ENCODE results near the gene NEMF.
"Not testable (repeated sequence)": the region's sequence is repeated elsewhere in the genome, so short reads cannot be mapped to it uniquely, and the experiment has no call there.

Gene NEMF, protein sequence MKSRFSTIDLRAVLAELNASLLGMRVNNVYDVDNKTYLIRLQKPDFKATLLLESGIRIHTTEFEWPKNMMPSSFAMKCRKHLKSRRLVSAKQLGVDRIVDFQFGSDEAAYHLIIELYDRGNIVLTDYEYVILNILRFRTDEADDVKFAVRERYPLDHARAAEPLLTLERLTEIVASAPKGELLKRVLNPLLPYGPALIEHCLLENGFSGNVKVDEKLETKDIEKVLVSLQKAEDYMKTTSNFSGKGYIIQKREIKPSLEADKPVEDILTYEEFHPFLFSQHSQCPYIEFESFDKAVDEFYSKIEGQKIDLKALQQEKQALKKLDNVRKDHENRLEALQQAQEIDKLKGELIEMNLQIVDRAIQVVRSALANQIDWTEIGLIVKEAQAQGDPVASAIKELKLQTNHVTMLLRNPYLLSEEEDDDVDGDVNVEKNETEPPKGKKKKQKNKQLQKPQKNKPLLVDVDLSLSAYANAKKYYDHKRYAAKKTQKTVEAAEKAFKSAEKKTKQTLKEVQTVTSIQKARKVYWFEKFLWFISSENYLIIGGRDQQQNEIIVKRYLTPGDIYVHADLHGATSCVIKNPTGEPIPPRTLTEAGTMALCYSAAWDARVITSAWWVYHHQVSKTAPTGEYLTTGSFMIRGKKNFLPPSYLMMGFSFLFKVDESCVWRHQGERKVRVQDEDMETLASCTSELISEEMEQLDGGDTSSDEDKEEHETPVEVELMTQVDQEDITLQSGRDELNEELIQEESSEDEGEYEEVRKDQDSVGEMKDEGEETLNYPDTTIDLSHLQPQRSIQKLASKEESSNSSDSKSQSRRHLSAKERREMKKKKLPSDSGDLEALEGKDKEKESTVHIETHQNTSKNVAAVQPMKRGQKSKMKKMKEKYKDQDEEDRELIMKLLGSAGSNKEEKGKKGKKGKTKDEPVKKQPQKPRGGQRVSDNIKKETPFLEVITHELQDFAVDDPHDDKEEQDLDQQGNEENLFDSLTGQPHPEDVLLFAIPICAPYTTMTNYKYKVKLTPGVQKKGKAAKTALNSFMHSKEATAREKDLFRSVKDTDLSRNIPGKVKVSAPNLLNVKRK

DNA sequence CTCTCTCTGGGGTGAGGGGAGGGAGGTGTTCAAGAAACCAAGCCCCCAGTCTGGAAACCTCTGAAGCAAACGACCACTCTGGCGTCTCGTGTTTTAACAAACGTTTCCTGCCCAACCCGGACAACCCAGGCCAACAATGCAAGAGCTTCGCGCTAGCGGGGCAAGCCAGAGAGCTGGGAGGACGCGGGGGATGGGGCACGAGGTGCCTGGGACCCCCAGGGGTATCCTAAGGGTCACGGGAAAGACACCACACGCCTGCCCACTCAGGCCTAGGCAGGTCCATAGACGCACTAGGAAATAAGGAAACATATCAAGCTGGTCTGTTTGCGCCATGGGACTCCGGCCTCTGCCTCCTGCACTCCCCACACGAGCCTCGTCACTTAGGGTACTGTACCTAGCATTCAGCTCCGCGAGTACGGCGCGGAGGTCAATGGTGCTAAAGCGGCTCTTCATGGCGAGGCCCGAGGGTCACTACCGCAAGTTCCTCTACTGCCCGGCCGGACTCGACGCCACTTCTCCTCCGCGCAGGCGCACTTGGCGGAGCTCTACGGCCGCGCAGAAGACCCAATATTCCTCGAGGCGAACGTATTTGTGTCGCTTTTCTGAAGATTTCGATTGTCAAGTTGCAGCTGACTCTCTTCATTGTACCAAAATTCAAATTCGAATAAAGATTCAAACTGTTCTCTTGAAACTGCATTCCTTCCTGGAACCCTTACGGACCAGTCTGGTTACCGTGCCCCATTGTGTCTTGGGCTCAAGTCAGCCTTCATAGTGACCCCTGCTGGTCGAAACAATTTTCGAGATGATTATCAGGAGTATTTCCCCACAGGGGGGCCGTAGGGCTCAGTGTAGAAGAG is at the start of gene NEMF:
Gene NEMF (minus strand): TSS at position 488 of the 857 bp plus-strand sequence. CDS start 35 bp downstream, at position 453.
- DNase-seq (ENCODE audit: extremely low read depth in 1 of 2, low read depth in 1 of 2) = peak in 1 of 2 donors; percentile 58

DNA sequence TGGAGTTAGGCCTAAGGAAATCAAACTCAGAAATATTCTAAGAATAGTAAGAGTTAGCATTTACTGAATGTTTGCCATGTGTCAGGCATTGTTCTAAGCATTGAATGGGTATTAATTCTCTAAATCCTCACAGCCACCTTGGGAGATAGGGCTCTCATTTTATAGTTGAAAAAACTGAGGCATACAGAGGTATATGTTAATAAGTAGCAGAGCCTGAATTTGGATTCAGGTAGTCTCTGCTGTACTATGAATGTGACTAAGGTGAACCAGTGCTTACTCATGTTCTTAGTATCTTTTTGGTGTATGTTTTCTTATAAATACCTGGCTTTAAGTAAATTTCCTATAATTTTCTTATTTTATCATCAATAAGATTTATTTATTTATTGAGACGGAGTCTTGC is 48.4 kb upstream of the NEMF start:
- DNase-seq (ENCODE audit: extremely low read depth in 1 of 2, low read depth in 1 of 2) = no peak

DNA sequence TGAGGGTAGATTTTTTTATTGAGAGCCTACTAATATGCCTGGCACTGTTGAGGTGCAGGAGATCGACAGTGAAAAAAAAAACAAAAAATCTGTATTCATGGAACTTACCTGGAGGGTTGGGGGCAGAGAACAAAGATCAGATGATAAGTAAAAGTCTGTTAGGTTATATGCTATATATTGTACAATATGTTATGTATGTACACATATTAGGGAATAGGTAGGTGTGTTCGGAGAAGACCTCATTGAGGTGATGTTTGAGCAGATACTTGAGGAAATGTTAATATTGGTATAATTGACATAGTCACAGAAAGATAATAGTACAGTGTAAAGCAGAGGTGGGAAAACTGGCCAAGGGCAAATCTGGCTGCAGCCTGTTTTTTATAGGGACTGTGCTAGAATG is 45.9 kb upstream of the NEMF start:
- DNase-seq (ENCODE audit: extremely low read depth in 1 of 2, low read depth in 1 of 2) = no peak

DNA sequence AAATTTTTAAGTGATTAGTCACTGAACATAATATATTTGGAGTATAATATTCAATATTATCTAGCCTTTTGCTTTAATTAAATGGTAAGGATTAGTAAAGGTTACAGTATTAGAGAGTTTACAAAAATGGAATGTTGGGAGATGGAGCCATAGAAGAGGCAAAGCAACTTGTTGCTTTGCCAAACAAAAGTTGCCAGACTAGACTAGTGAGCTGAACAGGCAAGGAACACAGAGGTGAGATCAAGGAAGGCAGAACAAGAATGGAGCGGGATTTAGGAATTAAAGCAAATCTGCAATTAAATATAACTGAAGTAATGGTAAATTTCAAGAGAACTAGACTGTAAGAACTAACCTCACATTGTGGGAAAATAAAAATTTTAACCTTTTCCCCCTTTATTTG is 45.4 kb upstream of the NEMF start:
- no peak for DNase-seq (ENCODE audit: extremely low read depth in 1 of 2, low read depth in 1 of 2)

DNA sequence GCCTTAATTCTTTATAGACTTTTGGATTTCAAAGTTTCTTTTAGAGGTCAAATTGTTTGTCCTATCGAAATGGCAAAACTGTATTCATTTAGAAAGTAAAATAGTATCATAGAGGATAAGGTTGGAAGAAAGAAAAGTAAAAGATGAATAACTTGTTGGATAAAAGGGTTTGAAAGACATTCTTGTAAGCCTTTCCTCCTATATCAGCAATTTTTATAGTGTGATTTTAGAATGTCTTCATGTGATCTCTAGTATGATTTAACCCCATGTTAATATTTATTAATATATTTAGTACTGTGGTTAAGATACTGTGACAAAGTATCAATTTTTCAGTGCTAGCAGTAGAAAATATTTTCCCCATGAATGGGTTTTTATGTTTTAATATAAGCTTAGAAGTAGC is 44.8 kb upstream of the NEMF start:
- no peak for DNase-seq (ENCODE audit: extremely low read depth in 1 of 2, low read depth in 1 of 2)

DNA sequence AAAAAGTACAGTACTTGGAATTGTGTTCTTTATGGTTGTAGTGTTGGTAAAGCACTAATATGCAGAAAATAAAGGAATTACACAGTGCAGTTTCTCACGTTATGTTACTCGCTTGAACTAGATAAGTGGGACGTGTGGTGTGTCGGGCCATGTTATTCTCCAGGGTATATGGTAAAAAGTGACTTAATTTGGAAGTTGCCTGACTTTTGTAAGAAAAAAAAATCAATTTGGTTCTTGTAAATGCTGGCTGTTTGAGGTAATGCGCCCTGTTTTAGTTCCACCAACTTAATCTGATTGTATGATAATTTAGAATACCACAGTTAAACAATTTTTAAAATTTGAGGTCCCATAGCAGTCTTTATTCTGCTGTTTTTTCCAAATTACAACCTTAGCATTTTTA is 44.4 kb upstream of the NEMF start:
- no peak for DNase-seq (ENCODE audit: extremely low read depth in 1 of 2, low read depth in 1 of 2)

DNA sequence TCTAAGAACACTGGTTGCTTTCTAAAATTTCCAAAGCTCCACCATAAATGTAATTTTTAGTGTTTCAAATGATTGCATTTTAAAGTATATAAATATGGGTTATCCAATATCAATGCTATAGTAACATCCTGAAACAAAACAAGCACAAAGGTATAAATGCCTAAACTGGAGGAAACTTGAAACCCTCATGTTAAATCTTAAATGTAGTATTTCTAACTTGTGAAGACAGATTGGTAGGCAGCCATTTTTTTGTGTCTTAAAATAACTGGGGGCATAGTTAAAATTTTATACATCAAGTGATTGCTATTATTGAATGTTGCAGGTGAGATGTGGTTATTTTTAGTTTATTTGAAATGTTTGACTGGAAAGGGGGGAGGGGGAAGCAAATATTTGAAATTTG is 43.7 kb upstream of the NEMF start:
- DNase-seq (ENCODE audit: extremely low read depth in 1 of 2, low read depth in 1 of 2) = not testable (repeated sequence)

DNA sequence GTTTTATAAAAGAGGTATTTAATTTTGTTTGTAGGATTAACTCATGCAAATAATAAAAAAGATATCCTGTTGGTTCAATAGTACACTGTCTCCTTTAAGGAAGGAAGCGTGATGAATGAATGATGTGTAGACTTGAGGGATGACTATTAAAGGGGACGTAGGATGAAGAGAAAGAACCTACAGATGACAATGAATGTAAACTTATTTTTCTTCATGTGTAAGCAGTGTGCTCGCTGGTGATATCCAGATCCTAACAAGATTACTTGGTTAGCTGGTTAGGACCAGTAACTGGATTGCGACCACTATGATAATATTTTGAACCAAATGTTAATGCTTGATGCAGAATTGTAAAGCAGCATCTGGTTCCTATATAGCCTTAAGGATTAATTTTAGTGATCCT is 42.9 kb upstream of the NEMF start:
- no peak for DNase-seq (ENCODE audit: extremely low read depth in 1 of 2, low read depth in 1 of 2)

DNA sequence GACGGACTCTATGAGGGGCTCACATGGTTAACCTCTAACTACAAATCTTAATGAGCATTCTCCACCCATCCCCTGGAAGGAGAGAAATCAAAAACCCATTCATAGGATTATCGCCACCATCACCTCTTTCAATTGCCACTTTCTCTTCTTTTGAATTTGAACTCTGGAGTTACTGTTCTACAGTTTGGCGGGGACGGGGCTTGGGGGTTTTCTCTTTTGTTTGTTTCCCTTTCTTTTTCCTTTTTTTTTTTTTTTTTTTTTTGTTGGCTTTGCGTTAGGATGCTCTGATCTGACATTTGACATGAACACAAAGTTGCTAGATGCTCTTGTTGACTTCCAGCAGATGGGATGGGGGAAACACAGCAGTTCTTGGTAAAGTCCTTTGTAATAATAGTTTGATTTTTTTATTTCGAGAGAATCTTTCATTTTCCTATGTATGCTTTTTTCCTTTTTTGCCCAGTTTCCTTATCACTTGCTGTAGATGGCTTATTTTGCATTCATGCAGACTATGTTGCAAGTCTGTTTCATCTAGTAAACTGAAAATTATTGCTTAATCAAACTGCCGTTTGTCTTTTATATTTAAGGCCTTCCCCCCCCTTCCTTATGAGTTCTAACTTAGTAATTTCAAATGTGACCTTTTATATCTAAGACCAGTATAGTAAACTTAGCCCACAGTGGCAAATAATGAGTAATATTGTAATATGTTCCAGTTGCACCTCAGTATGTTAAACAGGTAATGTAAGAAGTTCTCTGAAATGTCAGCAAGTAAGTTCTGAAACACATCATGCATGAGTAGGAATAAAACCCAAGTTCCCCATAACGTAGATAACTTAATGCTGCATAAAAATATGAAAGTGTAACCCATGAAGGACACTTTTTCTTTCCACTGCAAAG is 41.9 kb upstream of the NEMF start:
- DNase-seq (ENCODE audit: extremely low read depth in 1 of 2, low read depth in 1 of 2) = not testable (repeated sequence)

DNA sequence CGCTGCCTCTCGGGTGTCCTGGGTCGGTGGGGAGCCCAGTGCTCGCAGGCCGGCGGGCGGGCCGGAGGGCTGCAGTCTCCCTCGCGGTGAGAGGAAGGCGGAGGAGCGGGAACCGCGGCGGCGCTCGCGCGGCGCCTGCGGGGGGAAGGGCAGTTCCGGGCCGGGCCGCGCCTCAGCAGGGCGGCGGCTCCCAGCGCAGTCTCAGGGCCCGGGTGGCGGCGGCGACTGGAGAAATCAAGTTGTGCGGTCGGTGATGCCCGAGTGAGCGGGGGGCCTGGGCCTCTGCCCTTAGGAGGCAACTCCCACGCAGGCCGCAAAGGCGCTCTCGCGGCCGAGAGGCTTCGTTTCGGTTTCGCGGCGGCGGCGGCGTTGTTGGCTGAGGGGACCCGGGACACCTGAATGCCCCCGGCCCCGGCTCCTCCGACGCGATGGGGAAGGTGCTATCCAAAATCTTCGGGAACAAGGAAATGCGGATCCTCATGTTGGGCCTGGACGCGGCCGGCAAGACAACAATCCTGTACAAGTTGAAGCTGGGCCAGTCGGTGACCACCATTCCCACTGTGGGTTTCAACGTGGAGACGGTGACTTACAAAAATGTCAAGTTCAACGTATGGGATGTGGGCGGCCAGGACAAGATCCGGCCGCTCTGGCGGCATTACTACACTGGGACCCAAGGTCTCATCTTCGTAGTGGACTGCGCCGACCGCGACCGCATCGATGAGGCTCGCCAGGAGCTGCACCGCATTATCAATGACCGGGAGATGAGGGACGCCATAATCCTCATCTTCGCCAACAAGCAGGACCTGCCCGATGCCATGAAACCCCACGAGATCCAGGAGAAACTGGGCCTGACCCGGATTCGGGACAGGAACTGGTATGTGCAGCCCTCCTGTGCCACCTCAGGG is 41.0 kb upstream of the NEMF start:
- peak in 1 of 2 donors; percentile 50 for DNase-seq (ENCODE audit: extremely low read depth in 1 of 2, low read depth in 1 of 2)

DNA sequence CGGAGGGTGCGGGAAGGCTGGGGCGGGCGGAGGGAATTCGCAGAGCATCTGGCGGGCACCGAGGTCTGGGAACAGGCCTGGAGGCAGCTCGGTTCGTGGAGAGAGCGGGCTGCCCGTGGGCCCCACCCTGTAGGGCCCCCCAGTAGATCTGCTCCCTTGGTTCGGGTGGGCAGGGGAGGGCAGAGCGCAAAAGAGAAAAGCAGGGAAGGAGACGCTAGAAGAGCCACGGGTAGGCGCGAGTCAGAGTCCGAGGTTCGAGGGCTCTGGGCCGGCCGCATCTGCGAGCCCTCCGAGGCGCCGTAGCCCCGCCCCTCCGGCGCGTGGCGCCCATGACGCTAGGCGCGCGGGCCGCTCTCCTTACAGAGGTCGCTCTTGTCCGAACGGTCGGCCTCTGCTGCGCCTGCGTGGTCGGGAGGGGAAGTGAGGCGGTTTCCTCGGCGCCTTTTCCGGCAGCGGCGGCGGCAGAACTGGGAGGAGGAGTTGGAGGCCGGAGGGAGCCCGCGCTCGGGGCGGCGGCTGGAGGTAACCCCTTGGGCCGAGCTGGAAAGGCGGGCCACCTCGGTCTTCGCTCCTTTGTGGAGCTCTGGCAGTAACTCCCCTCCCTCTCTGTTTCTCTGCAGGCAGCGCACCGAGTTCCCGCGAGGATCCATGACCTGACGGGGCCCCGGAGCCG is 40.2 kb upstream of the NEMF start, which contains the start of gene ARF6:
Gene ARF6 (plus strand): TSS at position 447 of the 673 bp plus-strand sequence. CDS start 655 bp downstream, outside the sequence.
- DNase-seq (ENCODE audit: extremely low read depth in 1 of 2, low read depth in 1 of 2) = peak; percentile 94 to 95

DNA sequence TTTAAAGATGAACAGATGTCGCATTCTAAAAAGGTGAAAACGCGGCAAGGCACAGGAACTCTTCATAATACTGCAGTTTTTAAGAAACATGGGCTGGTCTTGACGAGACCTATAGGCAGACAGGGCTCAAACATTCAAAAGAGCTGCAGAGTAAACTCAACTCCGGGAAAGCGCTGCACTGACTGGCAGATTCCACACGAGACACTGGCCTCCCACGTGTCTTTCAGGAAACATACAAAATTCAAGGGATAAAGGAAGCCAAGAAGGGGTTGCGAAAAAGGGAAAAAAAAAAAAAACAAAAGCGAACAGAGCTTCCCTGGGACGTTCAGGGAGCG is 39.7 kb upstream of the NEMF start:
- no peak for DNase-seq (ENCODE audit: extremely low read depth in 1 of 2, low read depth in 1 of 2)

DNA sequence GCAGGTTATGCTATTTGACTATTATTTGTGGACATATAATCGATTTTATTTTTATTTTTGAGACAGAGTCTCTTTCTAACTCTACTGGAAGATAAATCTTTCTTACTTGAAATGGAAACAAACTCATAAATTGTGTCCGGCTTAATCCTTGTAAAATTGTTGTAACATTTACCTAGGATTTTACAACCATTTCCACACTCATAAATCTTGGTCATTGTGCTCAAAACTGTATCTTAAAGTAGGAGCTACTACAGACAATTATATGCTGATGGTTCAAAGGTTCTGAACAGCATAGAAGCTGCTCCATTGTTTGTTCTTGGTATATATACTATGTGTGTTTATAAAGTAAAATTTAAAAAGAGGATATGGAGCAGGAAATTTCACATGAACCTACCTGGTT is 35.7 kb upstream of the NEMF start:
- no peak for DNase-seq (ENCODE audit: extremely low read depth in 1 of 2, low read depth in 1 of 2)

DNA sequence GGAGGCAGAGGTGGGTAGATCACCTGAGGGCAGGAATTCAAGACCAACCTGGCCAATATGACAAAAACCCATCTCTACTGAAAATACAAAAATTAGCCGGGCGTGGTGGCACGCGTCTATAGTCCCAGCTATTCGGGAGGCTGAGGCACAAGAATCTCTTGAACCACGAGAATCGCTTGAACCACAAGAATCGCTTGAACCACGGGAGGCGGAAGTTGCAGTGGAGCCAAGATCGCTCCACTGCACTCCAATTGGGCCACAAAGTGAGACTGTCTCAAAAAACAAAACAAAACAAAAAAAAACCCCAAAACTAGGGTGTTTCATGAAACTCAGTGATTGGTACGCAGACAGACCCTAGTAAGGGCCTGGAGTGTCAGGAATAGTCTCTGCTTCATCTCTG is 33.9 kb upstream of the NEMF start:
- DNase-seq (ENCODE audit: extremely low read depth in 1 of 2, low read depth in 1 of 2) = no peak

DNA sequence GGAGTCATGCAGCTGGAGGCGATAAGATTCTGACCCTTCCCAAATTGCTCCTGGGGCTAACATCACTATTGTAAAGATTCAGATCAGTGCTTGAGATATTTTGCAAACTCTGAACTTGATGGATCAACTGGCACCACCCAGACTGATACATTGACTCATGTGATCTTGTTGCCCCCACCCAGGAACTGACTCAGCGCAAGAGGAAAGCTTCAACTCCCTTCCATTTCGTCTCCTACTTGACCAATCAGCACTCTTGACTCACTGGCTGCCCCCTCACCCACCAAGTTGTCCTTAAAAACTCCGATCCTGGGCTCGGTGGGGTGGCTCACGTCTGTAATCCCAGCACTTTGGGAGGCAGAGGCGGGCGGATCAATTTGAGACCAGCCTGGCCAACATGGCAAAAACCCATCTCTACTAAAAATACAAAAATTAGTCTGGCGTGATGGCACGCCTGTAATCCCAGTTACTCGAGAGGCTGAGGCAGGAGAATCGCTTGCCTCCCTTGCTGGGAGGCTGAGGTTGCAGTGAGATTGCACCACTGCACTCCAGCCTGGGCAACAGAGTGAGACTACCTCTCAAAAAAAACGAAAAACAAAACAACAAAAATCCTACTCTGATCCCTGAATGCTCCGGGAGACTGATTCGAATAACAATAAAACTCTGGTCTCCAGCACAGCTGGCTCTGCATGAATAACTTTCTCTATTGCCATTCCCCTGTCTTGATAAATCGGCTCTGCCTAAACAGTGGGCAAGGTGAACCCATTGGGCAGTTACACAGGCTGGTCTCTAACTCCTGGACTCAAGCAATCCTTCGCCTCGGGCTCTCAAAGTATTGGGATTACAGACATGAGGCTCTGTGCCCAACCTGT is 30.5 kb upstream of the NEMF start:
- no peak for DNase-seq (ENCODE audit: extremely low read depth in 1 of 2, low read depth in 1 of 2)

DNA sequence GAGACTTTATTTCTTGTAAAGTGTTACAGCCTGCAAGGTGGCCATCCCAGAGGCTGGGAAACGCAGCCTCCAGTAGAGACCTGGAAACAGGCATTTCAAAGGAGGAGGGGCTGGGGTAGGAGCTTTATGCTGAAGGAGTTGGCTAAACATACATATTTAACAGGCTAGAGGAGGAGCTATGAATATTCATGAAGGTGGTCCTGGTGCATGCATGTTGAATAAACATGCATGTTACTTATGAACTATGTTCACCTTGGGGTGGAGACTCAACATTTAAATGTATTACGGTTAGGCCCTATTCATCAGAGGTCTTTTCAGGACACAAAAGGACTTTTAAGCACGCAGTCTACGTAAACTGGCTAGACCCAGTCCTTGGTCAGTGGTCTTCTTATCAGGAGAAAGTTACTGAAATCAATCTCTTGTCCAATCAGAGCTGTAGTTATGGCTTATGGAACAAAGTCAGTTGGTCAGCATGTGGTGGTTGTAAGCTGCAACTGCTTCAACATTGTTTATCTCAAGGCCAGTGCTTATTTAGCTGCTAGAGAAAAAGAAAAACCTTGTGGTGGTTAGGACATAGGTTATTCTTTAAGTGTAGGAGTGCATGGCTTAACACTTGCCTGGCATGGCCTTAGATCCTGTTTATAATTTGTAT is 28.9 kb upstream of the NEMF start:
- DNase-seq (ENCODE audit: extremely low read depth in 1 of 2, low read depth in 1 of 2) = no peak

Data from activated CD8-positive, alpha-beta memory T cell treated with anti-CD3 and anti-CD28 coated beads for 1 hour (primary cell).